HG02759 (cell line): ENCODE results near the gene GATA3.

Source experiments
- ATAC-seq: cut with Tn5 transposase; IDR thresholded peaks from one replicate; pipeline ENCODE4 v1.9.1; 2021; ENCODE audit warnings: mild to moderate bottlenecking, moderate library complexity; ENCODE audit not compliant: unreplicated experiment

Gene GATA3

GRCh38 chr10:8088504-8088903 is 34.0 kb downstream of the GATA3 start:
- peak; percentile 87 for ATAC-seq

DNA sequence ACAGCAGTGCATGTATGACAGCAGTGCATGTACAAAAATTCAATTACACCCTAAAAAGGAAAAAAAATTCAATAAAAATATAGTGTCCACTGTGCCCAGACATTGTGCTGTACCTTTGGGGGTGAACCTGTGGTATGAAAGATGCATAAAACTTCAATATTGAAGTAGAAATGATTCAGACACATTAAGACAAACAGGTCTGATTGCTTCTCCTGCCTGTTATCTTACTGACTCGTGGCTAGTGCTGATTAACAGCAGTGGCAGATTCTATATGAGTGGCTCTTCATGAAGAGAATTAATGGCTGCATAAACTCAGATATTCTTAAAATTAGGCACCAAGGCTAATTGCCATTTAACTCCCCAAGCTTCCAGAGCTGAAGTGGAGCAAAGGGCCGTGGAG is 37.9 kb downstream of the GATA3 start:
- ATAC-seq: no peak

DNA sequence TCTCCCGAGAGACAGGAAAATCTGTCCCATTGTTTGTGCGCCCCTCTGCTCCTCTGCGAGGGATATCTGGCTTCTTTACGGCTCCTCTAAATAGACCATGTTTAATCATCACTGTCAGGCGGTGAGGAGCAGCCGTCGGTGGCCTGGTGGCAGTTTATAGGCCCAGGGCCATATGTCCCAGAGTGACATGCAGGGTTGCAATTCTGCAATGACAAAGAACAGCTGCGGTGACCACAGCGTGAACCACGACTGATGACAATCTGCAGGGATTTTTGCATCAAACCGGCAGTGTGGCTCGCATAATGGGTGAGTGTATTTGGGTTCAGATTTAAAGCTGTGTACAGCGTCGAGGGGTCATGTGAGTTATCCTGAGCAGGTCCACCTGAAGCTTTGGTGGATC is 41.5 kb downstream of the GATA3 start:
- ATAC-seq: no peak

DNA sequence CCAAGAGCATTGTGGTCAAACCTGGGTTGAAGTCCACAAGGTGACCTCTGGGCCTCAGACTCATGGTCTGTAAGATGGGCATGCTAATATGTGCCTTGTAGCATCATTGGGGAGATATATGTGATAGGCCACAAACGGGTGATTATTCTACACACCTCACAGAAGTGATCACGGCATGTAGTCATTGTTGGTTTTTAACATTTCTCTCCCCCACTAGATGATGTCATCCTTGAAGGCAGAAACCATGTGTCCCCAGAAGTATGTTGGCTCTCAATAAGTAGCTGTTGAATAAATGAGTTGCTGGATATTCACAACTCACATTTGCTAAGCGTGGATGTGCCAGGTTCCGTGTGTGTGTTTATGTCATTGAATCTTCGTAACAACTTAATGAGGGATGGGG is 42.4 kb downstream of the GATA3 start:
- no peak for ATAC-seq

- ATAC-seq: no peak
Observed at GRCh38 chr10:8100366-8100765, 45.9 kb downstream of the GATA3 start.

DNA sequence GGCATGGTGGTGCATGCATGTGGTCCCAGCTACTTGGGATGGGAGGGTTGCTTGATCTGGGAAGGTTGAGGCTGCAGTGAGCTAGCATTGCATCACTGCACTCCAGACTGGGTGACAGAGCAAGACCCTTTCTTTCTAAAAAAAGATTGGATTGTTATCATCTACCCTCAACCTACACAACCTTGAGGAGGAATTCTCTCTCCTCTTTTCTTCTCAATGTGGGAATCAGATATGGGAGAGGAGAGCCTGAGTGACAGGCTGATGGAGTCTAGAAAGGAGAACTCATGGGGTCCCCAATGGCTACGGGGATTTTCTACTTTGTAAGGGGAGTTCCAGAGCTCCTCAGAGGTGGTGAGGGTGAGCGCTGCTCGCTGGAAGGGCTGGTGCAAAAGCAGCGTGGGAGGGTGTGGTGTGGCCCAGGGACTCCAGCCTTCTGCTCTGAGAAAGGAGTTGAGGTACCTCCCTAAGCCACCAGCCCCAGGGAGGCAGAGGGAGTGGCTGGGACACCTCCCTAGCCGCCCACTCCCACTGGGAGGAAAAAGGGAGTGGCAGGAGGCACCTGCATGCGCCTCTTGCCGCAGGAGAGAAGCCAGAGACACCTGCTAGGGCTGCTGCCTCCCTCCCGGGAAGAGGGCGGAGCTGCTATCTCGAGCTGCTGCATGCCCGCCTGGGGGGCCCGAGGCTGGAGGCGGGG is 48.4 kb downstream of the GATA3 start:
- ATAC-seq: peak; percentile 88

- no peak for ATAC-seq
Observed at GRCh38 chr10:8103543-8103942, 49.1 kb downstream of the GATA3 start.

DNA sequence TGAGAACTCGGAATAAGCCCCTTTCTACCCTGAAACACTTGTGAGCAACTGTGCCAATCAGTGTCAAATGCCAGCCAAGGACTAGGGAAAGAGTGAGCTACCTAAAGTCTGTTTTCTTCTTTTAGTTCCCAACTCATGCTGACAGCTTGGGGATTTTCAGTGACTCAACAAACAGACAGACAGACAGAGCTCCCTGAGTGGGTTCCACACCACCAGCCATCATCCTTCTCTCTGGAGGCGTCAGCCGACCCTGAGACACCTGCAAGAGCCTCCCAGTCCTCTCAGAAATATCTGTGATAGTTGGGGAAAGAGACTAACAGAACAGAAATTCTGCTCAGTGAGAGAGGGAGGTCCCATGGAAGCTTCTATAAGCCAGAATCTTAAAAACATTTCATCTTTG is 49.5 kb downstream of the GATA3 start:
- no peak for ATAC-seq

DNA sequence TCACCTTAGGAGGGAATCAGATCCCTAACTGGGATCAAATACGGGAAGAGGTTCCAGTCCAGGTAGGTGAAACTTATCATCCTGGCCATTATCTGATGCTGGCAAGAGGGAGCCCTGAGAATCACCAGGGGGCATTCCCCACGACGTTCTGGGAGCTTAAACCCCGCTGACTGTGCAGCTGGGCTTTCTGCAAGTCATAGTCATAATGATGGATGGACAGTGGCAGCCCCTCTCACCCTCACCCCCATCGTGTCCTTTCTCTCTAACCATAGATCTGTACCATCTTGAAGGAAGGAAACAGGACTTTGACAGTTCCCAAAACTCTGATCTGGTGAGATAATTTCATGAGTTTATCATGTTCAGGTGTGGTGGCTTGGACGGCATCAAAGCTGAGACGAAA is 50.2 kb downstream of the GATA3 start:
- ATAC-seq: no peak

GRCh38 chr10:8105932-8106331 is 51.4 kb downstream of the GATA3 start:
- no peak for ATAC-seq

DNA sequence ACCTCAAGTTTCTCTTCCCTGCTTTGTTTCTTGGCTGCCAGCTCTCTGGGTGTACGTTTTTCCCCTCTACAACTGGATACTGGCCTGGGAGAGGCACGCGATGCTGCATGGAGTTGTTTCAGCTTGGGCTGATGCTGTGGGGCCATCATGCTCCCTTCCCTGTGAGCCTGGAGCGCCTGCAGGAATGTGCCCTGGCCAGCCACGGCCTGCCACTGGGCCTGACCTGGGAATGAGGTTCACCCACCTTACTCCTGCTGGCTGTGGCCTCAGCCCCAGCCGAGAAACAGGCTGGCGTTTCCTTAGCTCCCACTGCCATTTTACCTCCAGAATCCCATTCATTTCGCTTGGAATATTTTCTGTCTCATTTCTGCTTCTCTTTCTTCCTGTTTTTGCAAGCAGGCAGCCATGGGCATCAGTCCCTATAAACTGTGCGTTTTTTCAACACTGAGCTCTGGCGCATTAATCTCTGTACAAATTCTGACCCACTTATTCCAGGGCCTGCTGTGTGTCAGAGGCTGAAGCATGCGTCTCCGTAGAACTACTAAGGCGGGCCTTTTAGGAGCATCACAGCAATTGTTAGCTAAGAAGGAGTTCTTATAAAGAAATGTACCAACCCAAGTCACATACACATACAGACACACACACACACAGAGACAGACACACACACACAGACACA is 57.9 kb downstream of the GATA3 start:
- ATAC-seq: no peak

GRCh38 chr10:8112942-8113442 is 58.5 kb downstream of the GATA3 start:
- ATAC-seq: no peak

DNA sequence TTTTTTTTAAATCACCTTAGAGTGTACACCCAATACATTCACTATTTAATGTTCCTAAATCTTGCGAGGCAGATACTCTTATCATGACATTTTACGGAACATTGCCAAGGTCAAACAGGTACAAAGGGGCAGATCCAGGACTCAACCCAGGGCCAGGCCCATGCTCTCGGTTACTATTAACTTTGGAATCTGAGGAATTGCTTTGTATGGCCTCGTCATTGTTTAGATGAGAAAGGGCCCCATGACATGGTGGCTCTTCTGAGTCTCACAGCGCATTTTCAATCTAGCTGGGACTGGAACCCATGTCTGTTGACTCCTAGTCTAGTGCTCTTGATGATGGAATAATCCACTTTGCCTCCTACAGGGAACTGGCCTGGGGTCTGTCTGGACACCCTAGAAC is 59.1 kb downstream of the GATA3 start:
- ATAC-seq: no peak

DNA sequence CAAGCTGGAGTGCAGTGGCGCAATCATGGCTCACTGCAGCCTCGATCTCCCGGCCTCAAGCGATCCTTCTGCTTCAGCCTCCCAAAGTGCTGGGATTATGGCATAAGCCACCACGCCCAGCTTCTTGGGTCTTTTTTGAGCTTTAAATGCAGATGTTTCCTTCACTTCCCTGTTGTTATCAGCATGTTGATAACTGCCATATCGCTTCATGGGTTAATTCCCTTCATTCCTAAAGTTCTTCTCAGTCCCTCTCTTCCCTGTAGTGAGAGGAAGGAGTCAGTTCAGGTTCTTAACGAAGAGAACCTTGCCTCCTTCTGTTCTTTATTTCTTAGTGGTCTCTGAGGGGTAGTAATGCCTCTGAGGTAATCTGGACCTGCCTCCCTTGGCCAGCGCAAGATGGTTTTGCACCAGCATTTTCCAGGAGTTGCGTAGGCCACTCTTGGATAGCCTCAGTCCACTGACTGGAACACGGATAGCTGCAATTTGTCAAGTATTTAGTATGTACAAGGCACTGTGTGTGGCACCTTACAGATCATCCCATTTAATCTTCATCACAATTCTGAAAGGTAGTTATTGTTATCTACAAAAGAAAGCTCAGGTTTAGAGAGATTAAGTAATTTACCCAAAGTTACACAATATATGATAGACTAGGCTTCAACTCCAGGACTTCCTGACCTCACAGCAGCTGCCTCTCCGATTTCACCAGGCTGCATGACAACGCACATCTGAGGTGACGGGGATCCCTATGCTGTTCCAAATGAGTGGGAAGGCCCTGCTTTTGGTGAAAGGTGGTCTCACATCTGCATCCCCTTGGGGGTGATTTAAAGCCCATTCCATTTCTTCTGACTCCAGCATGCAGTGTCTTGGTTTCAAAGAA is 60.5 kb downstream of the GATA3 start:
- no peak for ATAC-seq

- ATAC-seq: no peak
Observed at GRCh38 chr10:8115618-8115980, 61.1 kb downstream of the GATA3 start.

GRCh38 chr10:8116474-8116873 is 62.0 kb downstream of the GATA3 start:
- ATAC-seq: no peak

DNA sequence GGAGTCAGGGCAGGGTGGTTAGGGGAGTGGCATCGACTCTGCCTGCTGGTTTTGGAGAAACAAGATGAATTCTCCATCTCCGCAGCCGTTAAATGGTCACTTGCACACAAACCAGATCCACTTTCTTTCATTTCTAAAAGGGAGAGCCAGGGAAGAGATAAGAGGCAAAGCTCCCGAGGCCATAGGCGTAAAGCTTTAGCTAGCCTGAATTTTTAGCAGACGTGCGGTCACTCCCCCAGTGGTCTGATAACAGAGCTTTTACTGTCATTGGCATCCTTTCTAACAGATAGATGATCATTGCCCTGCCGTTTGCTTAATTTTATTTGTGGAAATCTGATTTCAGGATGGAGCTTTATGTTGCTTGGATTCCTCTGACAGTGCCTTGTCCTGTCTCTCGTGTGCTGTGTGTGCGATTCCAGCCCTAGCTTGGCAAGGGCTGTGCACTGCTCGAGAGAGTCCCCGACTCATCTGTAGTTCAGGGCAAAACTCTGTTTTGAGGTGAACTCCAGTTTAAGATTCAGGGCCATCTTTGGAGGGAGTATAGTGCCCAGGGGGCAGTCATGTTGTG is 62.5 kb downstream of the GATA3 start:
- ATAC-seq: no peak

GRCh38 chr10:8121201-8121890 is 66.9 kb downstream of the GATA3 start:
- no peak for ATAC-seq

- ATAC-seq: no peak
Observed at GRCh38 chr10:8122611-8123369, 68.3 kb downstream of the GATA3 start.

- no peak for ATAC-seq
Observed at GRCh38 chr10:8124436-8124835, 69.9 kb downstream of the GATA3 start.
